GM19455 (cell line): Measurements from ENCODE around the gene RUNDC1.
"Not testable (repeated sequence)": the region's sequence is repeated elsewhere in the genome, so short reads cannot be mapped to it uniquely, and the experiment has no call there.

Experiments used
- ATAC-seq: cut with Tn5 transposase; IDR thresholded peaks from one replicate; pipeline ENCODE4 v1.9.1; 2021; ENCODE audit not compliant: unreplicated experiment

The RUNDC1 gene

DNA sequence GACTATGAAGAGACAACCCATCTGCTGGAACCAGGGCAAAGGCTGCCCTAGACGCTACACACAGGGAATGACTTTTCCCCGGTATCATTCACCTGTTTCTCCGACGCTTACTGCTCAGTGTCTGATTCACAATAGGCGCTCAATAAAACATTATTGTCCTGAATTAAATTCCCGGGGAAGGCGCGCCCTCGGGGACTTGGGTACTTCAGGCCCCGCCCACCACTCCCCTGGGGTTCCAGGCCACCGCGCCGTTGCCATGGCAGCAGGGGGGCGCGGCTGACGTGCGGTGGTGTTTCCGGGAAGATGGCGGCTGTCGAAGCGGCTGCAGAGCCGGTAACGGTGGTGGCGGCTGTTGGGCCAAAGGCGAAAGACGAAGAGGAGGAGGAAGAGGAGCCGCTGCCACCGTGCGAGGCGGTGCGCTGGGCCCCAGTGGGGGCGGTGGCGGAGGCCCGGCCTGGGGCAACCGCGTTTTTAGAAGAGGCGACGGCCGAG, at the start of gene RUNDC1:
TSS of gene RUNDC1 (plus strand) at position 292 of the 492 bp plus-strand sequence. CDS start at position 304, 12 bp downstream.
- no peak for ATAC-seq

DNA sequence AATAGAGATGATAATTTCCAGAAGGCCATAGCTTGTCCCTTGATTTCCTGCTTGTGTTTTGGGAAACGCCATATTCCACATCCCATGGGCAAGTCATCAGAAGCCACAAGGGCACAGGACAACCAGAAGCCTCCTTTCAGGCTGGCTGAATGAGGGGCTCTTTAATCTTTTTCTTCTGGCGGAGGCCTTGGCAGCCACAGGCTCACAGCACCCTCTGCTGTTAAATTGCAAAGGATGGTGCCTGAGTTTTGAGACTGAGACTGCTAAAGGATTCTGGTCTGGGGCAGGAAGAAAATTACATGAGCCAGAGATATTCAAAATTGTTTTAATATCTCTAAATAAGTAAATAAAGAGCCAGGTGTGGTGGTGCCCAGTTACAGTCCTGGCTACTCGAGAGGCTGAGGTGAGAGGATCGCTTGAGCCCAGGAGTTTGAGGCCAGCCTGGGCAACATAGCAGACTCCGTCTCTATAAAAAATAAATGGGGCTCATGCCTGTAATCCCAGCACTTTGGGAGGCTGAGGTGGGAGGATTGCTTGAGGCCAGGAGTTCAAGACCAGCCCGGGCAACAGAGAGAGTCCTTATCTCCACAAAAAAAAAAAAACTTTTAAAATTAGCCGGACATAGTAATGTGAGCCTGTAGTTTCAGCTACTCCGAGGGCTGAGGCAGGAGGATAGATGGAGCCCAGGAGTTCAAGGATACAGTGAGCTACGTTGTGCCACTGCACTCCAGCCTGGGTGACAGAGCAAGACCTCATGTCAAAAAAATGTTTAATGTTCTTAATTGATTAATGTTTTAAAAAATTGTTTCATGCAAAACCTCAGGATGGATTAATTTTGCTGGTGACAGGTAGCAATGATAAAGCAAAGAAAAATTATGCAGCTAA, 42.4 kb upstream of the RUNDC1 start:
- ATAC-seq, result no peak

DNA sequence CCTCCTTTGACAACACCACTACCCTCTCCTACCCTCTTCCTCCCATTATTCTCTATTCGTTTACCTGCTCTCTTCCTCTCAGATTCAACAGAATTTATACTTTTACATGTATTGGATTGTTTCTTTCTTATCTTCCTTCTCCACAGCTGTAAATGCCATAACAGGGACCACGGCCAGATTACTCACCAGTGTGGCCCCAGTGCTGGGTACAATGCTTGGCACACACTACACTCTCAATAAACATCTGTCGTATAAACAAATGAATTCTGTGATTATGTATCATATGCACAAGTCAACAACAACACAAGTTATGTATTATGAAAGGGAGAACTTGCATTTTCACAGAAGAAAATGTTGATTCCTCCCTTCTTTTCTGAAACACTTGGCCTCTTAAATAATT, 36.2 kb upstream of the RUNDC1 start:
- ATAC-seq, result no peak

DNA sequence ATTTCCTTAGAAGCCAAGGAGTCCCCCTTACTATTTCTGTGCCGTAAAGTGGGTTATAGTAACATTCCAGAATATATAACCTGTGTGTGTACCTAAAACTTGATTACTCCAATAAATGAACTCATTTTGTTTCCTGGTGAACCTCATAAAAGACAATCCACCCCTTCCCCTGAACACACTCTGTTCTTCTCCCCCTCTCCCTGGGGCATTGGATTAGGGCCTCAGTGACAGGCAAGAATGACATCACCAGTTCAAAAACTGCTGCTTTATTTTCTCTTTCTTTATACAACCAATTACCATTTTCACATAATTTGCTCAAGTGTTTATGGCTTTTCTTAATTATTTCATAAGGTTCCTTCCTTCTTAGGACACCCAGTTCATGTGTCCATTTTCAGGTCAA, 33.6 kb upstream of the RUNDC1 start:
- ATAC-seq, result no peak

DNA sequence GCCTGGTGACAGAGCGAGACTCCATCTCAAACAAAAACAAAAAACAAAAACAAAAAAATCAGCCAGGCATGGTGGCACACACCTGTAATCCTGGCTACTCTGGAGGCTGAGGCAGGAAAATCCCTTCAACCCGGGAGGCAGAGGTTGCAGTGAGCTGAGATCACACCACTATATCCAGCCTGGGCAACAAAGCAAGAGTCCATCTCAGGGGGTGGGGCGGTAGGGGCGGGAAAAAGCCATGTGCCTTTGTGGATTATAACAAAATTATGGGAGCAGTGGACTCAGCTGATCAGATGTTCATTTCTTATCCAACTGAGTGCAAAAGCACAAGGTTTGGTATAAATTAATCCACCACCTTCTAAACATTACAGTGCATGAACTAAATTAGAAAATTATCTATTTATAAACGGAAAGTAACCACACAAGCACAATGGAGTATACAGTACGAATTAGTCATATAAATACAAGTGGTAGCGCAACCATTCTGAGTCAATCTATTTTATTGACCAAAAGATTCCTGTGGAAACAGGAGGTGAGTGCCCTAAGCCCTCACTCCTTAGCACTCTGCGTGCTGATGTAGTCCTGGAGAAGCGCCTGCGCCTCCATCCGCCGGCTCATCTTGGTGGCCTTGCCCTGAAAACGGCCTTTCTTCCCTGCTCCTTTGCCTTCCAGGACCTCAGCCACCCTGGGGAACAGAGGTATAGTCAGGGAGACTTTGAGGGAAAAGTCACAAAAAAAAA, 30.2 kb upstream of the RUNDC1 start:
- ATAC-seq, result no peak

DNA sequence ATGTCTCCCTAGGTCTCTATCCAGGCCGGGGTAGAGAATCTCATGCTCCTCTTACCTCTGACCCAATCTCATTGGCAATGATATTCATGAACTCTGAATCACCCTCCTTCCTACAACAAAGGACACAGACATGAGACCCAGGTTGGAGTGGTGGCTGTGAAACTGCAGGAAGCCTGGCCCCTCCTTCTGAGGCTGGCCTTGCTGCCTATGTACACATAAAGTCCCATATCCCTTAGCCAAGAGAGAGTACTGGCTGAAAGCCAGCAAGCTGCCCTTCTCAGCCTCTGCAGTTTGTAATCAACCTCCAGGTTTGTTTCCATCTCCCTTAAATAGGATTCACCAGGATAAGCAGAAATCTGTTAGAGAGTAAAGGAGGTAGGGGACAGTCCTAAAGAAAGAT, 26.7 kb upstream of the RUNDC1 start:
- no peak for ATAC-seq

DNA sequence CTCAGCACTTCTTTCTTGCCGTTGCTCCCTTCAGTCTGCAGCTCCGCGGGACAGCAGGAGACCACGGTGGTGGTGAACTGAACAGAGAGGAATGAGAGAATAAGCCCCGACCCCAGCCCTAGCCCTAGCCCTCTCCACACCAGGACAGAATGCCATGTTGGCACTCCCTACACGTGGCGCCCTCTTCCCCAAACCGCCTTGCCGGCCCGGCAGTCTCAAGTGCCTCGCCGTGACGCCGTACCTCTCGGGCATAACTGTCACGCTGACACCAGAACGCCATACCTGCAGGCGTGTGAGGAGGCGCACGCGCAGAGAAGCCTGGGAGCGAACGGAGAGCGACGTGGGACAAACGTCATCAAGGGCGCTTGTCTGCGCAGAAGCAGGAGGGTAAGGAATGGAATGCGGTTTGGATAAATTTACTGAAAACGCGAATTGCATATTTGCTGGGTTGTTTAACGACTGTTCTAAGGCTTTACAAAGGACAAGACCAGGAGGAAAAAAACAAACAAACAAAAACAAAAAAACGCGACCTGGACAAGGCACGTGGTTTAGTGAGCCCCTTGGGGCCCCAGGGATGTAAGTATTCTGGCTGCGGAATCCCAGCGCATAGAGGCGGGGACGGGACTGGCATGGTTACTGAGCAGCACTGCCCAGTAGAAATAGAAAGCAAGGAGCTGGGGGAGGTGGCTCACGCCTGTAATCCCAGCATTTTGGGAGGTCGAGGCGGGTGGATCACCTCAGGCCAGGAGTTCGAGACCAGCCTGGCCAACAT, 16.0 kb upstream of the RUNDC1 start, which contains the start of gene AARSD1:
TSS of gene AARSD1 (minus strand) at position 294 of the 772 bp plus-strand sequence. CDS start at position 280, 14 bp downstream.
- ATAC-seq, result no peak

DNA sequence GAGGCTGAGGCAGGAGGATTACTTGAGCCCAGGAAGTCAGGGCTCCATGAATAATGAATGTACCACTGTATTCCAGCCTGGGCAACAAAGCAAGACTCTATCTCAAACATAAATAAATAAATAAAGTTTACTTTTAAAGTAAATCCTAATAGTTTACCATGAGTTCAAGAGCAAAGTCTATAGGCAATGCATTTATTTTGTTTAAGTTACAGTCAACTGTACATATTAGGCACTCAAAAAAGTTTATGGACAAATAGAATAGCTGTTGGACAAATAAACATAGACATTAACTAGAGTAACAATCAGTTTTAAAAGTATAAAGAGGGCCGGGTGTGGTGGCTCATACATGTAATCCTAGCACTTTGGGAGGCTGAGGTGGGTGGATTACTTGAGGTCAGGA, 12.4 kb upstream of the RUNDC1 start:
- no peak for ATAC-seq

DNA sequence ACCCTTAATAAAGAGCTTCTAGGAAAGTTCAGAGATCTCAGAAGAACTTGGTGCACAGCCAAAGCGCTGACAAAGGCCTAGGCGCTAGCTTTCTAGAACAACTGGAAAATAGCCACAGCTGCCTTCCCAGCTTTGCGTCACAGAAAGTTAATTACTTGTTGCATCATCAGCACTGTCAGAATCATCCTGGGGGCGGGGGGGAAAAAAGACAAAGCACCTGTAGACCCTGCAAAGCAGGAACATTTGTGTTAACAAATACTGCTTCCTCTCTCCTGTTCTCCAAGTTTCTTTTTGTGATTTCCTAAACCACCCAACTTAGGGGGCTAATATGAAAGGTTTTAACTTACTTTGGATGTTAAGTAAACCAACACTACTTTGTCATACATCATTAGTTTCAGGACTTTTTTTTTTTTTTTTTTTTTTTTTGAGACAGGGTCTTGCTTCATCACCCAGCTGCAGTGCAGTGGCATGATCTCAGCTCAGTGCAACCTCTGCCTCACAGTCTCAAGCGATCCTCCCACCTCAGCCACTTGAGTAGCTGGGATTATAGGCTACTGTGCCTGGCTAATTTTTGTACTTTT, 11.3 kb upstream of the RUNDC1 start:
- ATAC-seq, result no peak

DNA sequence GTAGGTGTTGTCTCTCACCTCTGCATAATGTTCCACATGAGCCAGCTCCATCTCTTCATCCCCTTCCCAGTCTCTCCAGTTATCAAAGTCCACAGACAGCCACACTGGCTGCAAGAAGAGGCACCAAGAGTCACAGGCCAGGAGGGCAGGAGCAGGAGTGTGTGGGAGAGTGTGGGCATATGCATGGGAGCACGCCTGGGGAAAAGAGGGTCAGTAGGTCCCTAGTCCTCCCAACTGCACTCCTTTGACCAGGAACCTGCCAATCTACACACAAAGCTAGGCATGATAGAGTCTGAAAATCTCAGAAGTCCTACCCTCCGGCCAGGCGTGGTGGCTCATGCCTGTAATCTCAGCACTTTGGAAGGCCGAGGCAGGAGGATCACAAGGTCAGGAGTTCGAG, 8.8 kb upstream of the RUNDC1 start:
- no peak for ATAC-seq

DNA sequence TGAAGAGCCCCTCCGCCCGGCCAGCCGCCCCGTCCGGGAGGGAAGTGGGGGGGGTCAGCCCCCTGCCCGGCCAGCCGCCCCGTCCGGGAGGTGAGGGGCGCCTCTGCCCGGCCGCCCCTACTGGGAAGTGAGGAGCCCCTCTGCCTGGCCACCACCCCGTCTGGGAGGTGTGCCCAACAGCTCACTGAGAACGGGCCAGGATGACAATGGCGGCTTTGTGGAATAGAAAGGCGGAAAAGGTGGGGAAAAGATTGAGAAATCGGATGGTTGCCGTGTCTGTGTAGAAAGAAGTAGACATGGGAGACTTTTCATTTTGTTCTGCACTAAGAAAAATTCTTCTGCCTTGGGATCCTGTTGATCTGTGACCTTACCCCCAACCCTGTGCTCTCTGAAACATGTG, 7.0 kb upstream of the RUNDC1 start:
- not testable (repeated sequence) for ATAC-seq

DNA sequence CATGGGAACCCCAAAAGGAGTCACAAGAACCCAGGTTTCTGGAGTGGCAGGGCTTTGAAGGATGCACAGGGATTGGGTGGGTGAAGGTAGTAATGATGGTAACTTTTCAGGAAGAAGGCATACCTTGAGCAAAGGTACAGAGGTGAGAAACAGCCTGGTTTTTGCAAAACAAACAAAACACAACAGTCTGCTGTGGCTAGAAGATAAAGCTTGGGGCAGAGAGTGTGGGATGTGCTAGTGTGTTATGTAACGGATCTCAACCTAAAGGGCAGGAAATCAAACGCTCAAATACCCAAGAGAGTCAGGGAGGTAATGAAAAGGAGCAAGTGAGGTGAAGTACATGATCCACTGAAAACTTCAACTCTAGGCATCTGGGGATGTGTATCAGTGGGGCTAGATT, 5.1 kb upstream of the RUNDC1 start:
- no peak for ATAC-seq

DNA sequence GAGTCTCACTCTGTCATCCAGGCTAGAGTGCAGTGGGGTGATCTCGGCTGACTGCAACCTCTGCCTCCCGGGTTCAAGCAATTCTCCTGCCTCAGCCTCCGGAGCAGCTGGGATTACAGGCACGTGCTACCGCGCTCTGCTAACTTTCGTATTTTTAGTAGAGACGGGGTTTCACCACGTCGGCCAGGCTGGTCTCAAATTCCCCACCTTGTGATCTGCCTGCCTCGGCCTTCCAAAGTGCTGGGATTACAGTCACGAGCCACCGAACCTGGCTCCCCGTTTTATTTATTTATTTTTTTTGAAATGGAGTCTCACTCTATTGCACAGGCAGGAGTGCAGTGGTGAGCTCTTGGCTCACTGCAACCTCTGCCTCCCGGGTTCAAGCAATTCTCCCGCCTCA, 4.7 kb upstream of the RUNDC1 start:
- not testable (repeated sequence) for ATAC-seq

DNA sequence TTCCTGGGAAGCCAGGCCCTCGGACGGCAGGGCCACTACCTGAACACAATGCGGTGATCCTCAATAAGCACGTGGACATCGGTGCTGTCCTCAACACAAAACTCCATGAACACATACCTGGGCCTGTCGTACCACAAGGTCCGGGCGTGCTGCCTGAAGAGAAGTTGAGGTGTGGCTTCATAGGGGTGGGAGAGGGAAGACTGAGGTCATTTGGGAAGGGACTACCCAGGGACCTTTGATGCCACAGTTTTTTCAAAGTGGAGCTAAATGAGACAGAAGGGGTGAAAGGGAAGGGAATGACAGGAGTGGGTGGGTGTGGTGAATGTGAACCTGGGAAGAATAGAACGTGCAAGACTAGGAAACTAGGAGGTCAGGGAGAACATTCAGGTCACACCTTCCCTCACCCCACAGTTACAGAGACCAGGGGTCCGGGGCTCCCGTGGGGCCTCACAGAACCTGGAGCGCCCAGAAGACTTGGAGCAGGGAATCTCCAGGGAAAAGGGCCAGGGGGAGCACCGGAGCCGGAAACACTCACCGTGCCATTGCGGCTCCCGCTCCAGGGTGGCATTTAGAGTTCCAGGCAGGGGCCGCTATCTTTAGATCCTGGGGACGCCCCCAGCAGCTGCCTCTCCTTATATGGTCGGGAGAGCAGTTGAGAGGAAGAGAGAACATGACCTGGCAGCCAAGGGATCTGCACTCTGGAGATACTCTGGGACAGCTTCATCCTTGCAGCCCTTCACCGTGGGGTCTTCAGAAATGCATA, 673 bp upstream of the RUNDC1 start, which contains the start of gene PTGES3L:
TSS of gene PTGES3L (minus strand) at position 570 of the 763 bp plus-strand sequence. CDS start at position 543, 27 bp downstream.
- no peak for ATAC-seq

DNA sequence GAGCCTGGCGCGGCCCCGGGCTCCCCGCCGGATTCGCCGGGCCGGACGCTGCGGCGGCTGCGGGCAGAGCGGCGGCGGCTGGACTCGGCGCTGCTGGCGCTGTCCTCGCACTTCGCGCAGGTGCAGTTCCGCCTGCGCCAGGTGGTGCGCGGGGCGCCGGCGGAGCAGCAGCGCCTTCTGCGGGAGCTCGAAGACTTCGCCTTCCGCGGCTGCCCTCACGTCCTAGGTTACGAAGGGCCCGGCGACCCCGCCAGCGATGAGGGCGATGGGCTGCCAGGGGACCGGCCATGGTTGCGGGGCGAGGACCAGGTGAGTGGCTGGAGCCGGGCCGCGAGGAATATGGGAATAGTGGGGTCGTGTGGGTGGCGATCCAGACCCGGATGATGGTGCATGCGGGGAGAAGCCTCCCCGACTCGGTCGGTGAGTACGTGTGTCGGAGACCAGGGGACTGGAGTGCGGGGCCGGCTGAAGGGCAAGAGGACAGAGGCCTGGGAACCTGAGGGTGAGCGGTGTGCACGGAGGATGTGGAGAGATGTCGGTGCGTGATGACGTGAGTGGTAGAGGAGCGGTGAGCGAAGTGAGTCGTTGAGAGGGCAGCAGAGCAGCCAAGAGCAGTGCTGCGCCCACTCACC, 517 bp downstream of the RUNDC1 start:
- ATAC-seq, result no peak

DNA sequence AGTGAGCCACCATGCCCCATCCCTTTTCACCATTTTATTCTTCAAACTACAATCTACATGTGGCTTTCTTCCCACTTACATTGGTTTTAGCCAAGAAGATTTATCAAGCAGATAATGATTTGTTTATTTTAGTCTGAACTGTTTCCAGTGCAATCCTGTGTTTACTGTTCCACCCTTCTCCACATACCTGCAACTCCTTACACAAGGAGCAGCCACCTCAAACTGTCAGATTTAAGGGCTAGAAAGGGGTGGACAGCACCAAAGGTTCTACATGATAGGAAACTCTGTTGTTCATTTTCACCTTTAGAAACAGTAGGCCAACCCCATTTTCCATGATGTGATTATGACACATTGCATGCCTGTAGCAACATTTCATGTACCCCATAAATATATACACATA, 1.9 kb downstream of the RUNDC1 start:
- ATAC-seq, result no peak

DNA sequence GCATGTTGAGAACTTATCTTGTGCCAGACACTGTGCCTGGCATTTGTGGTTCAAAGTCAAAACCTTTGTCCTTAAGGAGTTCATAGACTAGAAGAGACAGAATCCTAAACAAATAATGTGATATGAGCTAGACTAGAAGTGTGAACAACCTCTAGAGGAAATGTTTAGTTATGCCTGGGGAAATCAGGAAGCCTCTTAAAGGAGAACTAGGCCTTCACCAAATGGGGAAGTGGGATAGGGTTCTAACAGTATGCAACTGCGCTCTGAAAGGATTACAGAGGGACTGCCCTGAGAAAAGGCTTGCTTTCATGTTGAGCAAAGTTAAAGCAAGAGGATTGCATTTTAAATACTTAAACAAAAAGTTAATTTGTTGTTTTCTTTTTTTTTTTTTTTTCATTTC, 4.9 kb downstream of the RUNDC1 start:
- ATAC-seq, result no peak

DNA sequence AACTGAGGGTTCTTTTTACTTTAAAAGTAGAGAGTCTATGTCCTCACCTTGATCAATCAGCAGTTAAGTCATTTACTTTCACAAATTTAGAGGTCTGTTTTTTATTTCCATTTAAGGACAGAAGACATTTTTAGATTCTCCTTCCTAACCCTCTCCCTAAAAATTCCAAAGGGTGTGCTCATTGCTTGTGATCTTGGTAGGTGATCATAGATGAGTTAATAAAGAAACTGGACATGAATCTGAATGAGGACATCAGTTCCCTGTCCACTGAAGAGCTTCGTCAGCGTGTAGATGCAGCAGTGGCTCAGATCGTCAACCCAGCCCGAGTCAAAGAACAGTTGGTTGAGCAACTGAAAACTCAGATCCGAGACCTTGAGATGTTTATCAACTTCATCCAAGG, 8.8 kb downstream of the RUNDC1 start:
- ATAC-seq, result no peak
